ENCODE data around the gene CDHR1. TPM values are rescaled to one million over a fixed set of nuclear protein-coding genes. Genes with fewer than 3 reads are reported as not detected.

The CDHR1 gene
- total RNA-seq, 1 experiment from 2014 or later, result 5.0 TPM

GRCh38 chr10:84236807-84237198 lies 42.5 kb downstream of the CDHR1 start:
- ATAC-seq (no peak), DNase-seq (ENCODE audit: low spot score) (no peak)
- Mint-ChIP-seq H3K4me3 (no peak overlapping the region), H3K27me3 (ENCODE audit: low read depth) (peaks cover 27% of the 10 kb centered on the region), H3K27ac (no peak overlapping the region), H3K4me1 (0 out of 2 replicates have a peak, but pooled peaks cover 4% of the 10 kb centered on the region), H3K36me3 (no peaks in the 10 kb centered on the region), H3K9me3 (no peaks in the 10 kb centered on the region)
- ChIA-PET POLR2A (no interaction called here), CTCF (interaction anchor here (0.6 to 2.3 kb wide), 50 partner anchors 8 to 377 kb away, joined by 3 to 39 read pairs (median 4); partner anchors contain the start of genes CCSER2, CDHR1, GHITM and LRIT2)
- no peak for TF ChIP-seq JAZF1 (CRISPR knock-in tag; IDR thresholded peaks at IDR 0.05)
- no peak for TF ChIP-seq E2F4 (CRISPR knock-in tag; IDR thresholded peaks at IDR 0.05; ENCODE audit: borderline replicate concordance, low read depth)
- no peak for TF ChIP-seq SMAD3 (CRISPR knock-in tag; IDR thresholded peaks at IDR 0.05; ENCODE audit: borderline replicate concordance)
- TF ChIP-seq USF1 (CRISPR knock-in tag; IDR thresholded peaks at IDR 0.05), result no peak
- no peak for TF ChIP-seq FOXK1 (CRISPR knock-in tag; IDR thresholded peaks at IDR 0.05)
- TF ChIP-seq NFYB (CRISPR knock-in tag; conservative IDR thresholded peaks at IDR 0.05; ENCODE audit: low read depth), result no peak
- TF ChIP-seq ZNF512 (CRISPR knock-in tag; IDR thresholded peaks at IDR 0.05; ENCODE audit: borderline replicate concordance), result no peak
- TF ChIP-seq MAX (CRISPR knock-in tag; IDR thresholded peaks at IDR 0.05), result no peak
- TF ChIP-seq IRF1 (CRISPR knock-in tag; IDR thresholded peaks at IDR 0.05), result no peak
- TF ChIP-seq E2F1 (CRISPR knock-in tag; IDR thresholded peaks at IDR 0.05), result no peak

- CTCF ChIA-PET, result interaction anchor here (0.6 to 2.3 kb wide), 51 partner anchors 8 to 376 kb away, joined by 3 to 39 read pairs (median 4); partner anchors contain the start of genes CCSER2, CDHR1, GHITM and LRIT2
- DNase-seq (ENCODE audit: low spot score) (peak; percentile 84), ATAC-seq (peak; percentile 98)
- POLR2A ChIA-PET, result interaction anchor here (0.5 kb wide), 1 partner anchor 80 kb away, joined by 6 read pairs; no protein-coding TSS in a partner anchor
- no peak overlapping the region for H3K27ac Mint-ChIP-seq
- H3K9me3 Mint-ChIP-seq, result no peaks in the 10 kb centered on the region
- no peak overlapping the region for H3K4me3 Mint-ChIP-seq
- H3K27me3 Mint-ChIP-seq (ENCODE audit: low read depth), result peaks cover 27% of the 10 kb centered on the region
- no peaks in the 10 kb centered on the region for H3K36me3 Mint-ChIP-seq
- 0 out of 2 replicates have a peak, but pooled peaks cover 4% of the 10 kb centered on the region for H3K4me1 Mint-ChIP-seq
- TF ChIP-seq ZNF396 (CRISPR knock-in tag; IDR thresholded peaks at IDR 0.05; ENCODE audit: borderline replicate concordance) (no peak), ATF6 (CRISPR knock-in tag; IDR thresholded peaks at IDR 0.05) (no peak), ZNF317 (CRISPR knock-in tag; IDR thresholded peaks at IDR 0.05; ENCODE audit: borderline replicate concordance, low read depth) (0 out of 2 replicates have a peak, but pooled peaks have one; percentile 57), E2F5 (CRISPR knock-in tag; IDR thresholded peaks at IDR 0.05) (peak; percentile 89), ZNF423 (CRISPR knock-in tag; IDR thresholded peaks at IDR 0.05) (no peak), CREM (CRISPR knock-in tag; IDR thresholded peaks at IDR 0.05) (0 out of 2 replicates have a peak, but pooled peaks have one; percentile 27), ZNF263 (CRISPR knock-in tag; IDR thresholded peaks at IDR 0.05; ENCODE audit: low read depth) (no peak), ZNF532 (CRISPR knock-in tag; IDR thresholded peaks at IDR 0.05; ENCODE audit: borderline replicate concordance) (no peak), JUN (CRISPR knock-in tag; IDR thresholded peaks at IDR 0.05) (no peak)
These were observed 43.1 kb downstream of the CDHR1 start for GRCh38 chr10:84237199-84238051.

Data from WTC11 (cell line).